ENCODE results near the gene USH1G.

DNA sequence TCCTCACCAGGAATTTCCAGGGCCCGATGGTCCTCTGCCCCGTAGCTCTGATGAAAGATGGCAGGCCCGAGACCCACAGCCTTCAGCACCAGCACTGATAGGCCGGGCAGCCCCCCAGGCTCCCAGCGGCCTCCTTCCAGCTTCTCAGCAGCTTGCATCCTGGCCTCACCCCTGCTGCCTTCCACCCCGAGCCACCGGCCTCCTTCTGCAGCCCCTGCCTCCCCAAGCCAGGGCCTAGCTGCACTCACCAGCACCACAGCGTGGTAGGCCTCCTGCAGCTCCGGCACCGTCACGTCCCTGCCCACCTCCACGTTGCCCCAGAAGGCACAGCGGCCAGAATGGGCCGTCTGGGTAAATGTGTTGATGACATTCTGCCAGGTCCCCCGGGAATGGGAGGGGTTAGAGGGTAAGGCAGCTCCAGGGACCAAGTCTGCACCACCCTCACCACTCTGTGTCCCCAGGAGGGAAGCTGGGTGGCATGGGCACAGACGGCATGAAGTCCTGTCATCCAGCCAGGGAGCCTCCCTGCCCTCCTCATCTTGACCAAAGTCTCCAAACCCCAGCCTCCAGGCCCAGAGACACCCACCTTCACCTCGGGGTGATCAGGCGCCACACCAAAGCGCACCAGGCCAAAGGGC lies 56.7 kb downstream of the USH1G start:
- TF ChIP-seq, protein P1, sequence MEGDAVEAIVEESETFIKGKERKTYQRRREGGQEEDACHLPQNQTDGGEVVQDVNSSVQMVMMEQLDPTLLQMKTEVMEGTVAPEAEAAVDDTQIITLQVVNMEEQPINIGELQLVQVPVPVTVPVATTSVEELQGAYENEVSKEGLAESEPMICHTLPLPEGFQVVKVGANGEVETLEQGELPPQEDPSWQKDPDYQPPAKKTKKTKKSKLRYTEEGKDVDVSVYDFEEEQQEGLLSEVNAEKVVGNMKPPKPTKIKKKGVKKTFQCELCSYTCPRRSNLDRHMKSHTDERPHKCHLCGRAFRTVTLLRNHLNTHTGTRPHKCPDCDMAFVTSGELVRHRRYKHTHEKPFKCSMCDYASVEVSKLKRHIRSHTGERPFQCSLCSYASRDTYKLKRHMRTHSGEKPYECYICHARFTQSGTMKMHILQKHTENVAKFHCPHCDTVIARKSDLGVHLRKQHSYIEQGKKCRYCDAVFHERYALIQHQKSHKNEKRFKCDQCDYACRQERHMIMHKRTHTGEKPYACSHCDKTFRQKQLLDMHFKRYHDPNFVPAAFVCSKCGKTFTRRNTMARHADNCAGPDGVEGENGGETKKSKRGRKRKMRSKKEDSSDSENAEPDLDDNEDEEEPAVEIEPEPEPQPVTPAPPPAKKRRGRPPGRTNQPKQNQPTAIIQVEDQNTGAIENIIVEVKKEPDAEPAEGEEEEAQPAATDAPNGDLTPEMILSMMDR (IDR thresholded peaks at IDR 0.05): no peak
- no peak for TF ChIP-seq POLR2A (IDR thresholded peaks at IDR 0.05)

Data from adrenal gland (tissue), 5 donors.